GM19372 (cell line): ENCODE data around the gene TMEM233.
"Not testable (repeated sequence)": the region's sequence is repeated elsewhere in the genome, so short reads cannot be mapped to it uniquely, and the experiment has no call there.

ENCODE experiments used
- ATAC-seq: cut with Tn5 transposase; IDR thresholded peaks from one replicate; pipeline ENCODE4 v1.9.1; 2021; ENCODE audit warnings: mild to moderate bottlenecking, low read depth, moderate library complexity; ENCODE audit not compliant: unreplicated experiment

The TMEM233 gene

GRCh38 chr12:119652665-119653064 is 59.1 kb downstream of the TMEM233 start:
- no peak for ATAC-seq

DNA sequence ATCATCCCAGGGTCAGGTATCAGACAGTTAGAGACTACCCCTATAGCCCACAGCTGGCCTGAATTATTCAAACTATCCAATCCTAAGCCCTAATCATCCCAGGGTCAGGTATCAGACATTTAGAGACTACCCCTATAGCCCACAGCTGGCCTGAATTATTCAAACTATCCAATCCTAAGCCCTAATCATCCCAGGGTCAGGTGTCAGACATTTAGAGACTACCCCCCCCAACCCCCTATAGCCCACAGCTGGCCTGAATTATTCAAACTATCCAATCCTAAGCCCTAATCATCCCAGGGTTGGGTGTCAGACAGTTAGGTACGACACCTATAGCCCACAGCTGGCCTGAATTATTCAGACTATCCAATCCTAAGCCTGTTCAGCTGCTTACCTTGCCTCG is 63.4 kb downstream of the TMEM233 start:
- not testable (repeated sequence) for ATAC-seq

DNA sequence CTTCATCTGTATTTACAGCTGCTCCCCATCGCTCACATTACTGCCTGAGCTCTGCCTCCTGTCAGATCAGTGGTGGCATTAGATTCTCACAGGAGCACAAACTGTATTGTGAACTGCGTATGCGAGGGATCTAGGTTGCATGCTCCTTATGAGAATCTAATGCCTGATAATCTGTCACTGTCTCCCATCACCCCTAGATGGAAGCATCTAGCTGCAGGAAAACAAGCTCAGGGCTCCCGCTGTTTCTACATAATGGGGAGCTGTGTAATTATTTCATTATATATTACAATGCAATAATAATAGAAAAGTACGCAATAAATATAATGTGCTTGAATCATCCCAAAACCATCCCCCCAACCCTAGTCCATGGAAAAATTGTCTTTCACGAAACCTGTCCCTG is 64.6 kb downstream of the TMEM233 start:
- ATAC-seq, result not testable (repeated sequence)

- ATAC-seq, result peak; percentile 78
These were observed 65.8 kb downstream of the TMEM233 start for GRCh38 chr12:119659289-119659897.

- ATAC-seq, result no peak
These were observed 66.5 kb downstream of the TMEM233 start for GRCh38 chr12:119660076-119660475.

DNA sequence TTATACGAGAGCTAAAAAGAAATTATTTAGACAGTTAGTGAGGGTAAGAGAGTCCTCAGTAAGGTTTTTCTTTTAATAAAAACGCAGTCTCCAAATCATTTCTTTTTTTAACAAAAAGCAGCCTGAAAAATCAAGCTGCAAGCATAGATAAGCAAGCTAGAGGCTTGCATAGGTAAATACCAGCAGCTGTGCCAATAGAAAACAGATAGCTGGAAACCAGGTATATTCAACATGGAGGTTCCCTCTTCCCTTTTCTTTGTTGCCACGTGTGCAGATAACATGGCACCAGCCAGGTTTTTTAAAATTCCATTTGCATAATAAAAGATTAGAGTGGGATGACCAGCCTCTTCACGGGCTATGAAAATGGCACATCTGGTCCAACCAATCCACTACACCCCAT is 68.3 kb downstream of the TMEM233 start:
- no peak for ATAC-seq

DNA sequence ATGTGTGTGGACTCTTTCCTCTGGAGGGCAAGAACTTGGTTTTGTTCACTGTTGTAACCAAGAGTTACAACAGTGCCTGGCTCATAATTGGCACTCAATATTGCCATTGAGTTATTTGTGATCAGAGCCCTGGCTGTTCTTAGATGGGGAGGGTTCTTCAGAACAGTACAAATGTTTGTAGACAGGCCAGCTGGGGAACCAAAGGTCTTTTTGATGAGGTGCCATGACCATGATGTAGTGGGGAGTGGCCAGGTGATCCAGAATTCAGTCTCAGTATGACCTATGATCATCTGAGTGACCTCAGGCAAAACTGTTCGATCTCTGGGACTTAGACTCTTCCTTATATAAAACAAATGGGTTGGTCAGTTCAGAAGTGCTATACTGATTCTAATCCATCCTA is 71.1 kb downstream of the TMEM233 start:
- ATAC-seq, result no peak

DNA sequence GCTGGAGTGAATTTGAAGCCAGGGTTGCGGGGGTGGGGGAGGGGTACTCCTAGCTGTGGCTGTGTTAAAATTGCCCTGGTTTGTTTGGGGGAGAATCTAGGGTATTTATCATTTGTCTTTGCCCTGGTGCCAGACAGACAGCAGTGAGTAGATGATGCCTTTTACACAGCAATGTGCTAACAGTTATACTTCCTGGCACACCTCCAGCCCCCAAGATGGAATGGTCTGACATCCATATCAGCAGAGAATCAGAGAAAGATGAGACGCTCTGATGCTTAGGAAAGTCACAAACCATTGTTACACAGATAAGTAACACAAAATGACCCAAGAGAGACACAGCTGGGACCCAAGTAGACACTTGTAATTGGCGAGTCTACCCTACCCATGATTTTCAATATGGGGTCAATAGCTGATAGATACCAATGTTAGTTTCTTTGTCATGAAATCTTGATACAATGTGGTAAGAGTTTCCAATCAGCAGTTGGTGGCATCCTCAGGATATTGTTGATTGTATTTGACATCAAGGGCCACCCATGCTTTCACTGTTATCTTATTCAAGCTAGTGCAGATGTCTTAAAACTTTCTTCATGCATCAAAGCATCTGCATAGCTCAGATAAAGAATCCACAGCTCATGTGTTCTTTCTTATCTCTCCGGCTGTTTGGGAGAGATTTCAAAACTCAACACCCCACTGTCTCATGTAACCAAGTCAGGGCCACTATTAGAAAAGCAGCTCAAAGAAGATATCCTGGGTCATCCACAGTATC is 71.8 kb downstream of the TMEM233 start:
- ATAC-seq, result no peak

GRCh38 chr12:119666226-119666795 is 72.7 kb downstream of the TMEM233 start:
- no peak for ATAC-seq

- no peak for ATAC-seq
These were observed 73.5 kb downstream of the TMEM233 start for GRCh38 chr12:119666900-119667576.

DNA sequence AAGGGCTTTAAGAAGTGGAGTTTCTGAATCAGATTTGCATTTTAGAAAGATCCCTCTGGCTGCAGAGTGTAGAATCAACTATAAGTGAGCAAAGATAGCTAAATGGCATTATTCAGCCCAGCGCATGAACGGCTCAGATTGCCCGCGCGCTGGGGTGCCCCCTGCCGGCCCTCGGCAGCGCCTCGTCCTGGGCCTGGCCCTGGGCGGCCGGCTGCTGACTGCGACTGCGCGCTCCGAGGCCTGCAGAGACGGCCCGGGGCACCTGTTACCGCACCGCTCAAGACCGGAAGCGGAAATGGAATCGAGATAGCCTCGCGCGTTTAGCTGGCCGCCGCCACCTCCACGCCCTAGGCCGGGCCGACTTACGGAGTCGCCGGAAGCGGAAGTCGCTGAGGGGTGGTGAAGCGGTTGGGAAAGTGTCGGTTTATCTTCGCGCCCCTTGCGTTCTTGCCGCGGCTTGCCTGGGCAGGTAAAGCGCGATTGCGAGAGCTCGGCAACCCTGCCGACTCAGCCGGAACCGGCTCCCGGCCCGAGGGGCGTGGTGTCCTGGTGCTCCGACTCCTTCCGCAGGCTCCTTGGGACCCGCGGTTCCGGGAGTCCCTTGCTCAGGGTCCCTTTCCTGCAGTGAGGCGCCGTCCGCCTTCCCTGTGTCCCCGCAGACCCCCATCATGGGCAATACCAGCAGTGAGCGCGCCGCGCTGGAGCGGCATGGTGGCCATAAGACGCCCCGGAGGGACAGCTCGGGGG is 74.2 kb downstream of the TMEM233 start, which contains the start of gene PRKAB1:
Gene PRKAB1 (plus strand): TSS at position 557 of the 747 bp plus-strand sequence. CDS start 112 bp downstream, at position 669.
- ATAC-seq, result peak; percentile 93

DNA sequence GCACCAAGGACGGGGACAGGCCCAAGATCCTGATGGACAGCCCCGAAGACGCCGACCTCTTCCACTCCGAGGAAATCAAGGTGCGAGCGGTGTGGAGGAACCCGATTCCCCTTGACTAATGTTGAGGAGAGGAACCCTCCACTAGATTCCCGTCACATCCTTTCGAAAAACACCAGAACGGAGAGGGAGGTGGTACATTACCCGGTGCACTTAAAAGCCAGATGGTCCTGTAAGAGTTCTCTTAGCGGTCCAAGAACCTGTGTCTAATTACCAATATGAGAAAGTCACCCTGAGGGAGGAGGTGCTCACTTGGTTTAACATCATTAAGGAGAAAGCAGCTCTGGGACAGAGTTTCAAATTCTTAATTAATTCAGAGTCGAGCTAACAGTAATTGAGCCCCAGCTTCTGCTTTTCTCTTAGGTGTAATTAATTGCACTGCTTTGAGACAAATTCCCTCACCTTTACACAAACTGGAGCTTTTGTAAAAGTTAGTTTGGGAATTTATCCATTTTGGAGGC is 74.8 kb downstream of the TMEM233 start:
- no peak for ATAC-seq

DNA sequence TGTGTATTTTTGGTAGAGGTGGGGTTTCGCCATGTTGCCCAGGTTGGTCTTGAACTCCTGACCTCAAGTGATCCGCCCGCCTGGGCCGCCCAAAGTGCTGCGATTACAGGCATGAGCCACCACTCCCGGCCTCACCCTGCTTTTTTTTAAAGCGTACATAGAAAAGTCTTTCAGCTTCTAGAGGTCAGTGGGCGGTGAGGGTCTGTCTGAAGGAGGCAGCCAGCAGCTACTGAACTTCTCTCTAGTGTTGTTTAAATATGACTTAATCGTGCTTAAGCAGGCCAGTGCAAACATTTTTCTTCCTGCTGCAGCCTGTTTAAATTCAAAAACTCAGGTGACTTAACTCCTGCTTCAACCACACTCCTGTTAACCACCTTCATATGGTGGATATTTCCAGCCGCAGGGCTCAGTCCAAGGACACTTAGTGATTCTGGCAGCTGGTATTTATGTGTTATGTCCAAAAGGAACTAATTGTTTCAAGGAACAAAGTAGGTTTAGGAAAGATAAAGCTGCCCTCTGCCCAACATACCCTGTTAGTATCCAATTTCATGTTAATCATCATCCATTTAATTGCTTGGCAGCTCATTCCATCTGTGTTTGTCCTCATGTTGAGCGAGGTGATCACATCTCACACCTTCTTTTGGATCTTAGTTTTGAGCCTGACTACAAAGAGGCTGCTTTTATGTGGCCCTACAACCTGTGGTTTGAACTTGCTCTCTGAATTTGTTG is 76.3 kb downstream of the TMEM233 start:
- no peak for ATAC-seq

DNA sequence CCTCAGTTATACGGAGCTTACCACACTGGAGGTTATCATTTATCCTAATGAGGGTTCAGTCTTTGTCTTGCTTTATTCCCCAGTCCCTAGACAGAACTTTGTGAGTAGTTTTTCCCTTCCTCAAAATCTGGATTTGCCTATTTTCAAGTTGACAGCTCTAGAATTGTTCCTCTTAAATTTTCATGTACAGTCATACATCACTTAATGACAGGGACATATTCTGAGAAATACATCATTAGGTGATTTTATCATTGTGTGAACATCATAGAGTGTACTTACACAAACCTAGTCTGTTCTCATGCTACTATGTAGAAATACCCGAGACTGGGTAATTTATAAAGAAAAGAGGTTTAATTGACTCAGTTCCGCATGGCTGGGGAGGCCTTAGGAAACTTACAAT is 77.5 kb downstream of the TMEM233 start:
- ATAC-seq, result no peak

GRCh38 chr12:119672194-119672593 is 78.6 kb downstream of the TMEM233 start:
- ATAC-seq, result no peak

DNA sequence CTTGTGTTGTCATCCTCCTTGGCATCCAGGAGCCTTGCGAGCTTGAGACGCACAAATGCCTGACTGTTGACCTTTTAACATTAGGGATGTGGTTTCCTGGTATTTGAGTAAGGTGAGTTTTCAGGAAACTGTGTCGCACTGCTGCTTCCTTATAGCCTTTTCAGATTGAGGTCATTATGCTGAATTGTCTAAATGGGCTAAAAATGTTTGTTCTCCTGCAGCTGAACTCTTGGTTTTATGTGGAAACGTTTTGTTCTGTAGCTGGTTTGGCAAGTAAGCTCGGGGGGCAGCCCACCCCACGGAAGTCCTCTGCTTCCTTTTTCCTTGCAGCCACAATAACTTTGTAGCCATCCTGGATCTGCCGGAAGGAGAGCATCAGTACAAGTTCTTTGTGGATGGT is 80.1 kb downstream of the TMEM233 start:
- ATAC-seq, result no peak

DNA sequence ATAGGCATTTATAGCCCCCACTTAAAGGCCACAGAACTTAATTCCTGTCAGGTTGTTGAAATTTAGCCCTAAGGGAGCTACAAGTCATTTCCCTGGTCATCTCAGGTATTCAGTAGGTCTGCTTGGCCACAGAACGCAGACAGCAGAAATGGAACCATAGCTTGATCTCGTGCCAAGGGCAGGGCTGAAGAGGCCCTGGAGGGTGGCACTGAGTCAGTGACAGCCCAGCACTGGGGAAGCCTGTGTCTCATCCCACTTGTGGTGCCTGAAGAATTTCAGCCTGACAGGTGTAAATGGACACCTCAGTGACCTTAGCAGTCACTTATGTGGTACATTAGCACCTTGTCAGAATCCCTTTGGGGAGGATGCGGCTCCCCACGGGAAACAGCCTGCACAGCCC is 81.0 kb downstream of the TMEM233 start:
- ATAC-seq, result no peak

DNA sequence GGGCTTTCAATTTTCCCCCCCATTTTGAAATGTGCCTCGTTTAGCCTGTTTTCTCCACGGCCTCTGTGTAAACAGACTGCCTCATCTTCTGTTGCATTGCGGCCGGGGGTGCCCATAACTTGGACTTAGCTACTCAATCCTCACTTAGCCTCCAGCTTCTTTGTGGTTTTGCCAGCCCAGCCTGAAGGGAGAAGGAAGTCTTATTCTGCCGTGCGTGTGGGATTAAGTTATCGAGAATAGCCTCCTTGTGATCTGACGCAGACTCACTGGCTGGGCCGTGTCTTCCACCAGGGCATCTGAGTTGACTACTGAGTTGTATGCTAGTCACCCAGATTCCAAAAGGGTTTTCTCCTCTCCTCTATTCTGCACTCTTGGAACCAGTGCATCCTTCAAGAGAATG is 82.4 kb downstream of the TMEM233 start:
- ATAC-seq, result no peak

DNA sequence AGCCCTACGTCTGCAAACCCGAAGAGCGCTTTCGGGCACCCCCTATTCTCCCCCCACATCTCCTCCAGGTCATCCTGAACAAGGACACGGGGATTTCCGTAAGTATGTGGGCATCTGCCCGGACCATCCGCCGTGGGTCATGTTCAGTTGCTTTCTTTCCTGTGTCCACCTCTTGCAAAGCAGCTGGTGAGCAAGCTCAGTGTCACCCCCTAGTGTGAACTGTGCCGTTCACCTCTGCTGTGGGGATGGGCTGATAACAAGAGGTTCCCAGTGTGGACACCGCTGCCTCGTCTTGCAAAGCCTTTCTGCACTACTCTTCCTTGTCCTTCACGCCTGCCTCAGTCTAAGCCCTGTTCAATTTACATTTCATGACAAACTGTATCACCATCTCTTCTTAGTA is 83.0 kb downstream of the TMEM233 start:
- no peak for ATAC-seq

DNA sequence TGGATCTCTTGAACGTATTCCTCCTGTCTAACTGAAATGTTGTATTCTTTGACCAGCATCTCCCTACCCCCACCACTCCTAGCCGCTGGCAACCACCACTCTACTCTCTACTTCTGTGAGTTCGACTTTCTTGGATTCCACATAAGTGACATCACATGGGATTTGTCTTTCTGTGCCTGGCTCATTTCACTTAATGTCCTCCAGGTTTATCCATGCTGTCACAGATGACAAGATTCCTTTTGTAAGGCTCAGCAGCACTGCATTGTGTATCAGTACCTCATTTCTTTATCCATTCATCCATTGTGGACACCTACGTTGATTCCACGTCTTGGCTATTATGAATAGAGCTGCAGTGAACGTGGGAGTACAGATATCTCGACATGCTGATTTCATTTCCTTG is 84.9 kb downstream of the TMEM233 start:
- ATAC-seq, result no peak
